Measurements from ENCODE around the gene GABRA5. TPM values are rescaled to one million over a fixed set of nuclear protein-coding genes. Genes with fewer than 3 reads are reported as not detected.

GABRA5 gene
- total and polyA plus RNA-seq, 5 experiments from 2014 or later, result not detected

DNA sequence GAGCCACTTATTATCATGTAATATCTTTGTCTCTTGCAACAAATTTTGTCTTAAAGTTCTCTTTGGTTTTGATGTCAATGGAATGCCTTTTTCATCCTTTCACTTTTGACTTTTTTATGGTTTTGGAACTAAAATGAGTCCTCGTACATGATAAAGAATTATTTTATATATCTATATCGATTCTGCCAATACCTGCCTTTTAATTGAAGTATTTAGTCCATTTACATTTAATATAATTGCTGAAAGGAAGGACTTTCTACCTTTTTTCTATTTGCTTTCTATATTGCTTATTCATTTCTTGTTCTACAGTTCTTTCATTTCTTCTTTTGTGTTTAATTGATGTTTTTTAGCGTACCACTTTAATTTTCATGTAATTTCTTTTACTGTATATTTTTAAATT is 32.8 kb downstream of the GABRA5 start:
- POLR2A ChIA-PET, result no interaction called here
- peaks cover 0 to 2% (median 0%) of the 10 kb centered on the region in 4 donors for H3K4me1 Mint-ChIP-seq

DNA sequence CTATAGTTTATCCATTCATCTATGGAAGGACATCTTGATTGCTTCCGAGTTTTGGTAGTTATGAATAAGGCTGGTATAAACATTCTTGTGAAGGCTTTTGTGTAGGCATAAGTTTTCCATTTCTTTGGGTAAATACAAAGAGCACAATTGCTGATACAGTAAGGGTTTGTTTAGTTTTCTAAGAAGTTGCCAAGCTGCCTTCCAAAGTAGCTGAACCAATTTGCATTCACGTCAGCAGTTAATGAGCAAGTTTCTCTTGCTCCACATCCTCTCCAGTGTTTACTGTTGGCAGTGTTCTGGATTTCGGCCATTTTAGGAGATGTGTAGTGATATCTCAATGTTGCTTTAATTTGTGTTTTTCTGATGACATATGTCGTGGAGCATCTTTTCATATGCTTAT is 34.2 kb downstream of the GABRA5 start:
- DNase-seq, result no peak
- no peaks in the 10 kb centered on the region for H3K4me1 Mint-ChIP-seq
- POLR2A ChIA-PET, result no interaction called here
- no peaks in the 10 kb centered on the region for H3K27me3 Mint-ChIP-seq
- H3K9me3 Mint-ChIP-seq, result peaks cover 12 to 60% (median 39%) of the 10 kb centered on the region in 9 donors
- no peak overlapping the region for H3K4me3 Mint-ChIP-seq
- H3K27ac Mint-ChIP-seq, result no peak overlapping the region
- peaks cover 0 to 21% (median 0%) of the 10 kb centered on the region in 3 donors for H3K36me3 Mint-ChIP-seq
- no peak for ATAC-seq

More for the DNA sequence above, 32.8 kb downstream of the GABRA5 start:
- peaks cover 0 to 9% (median 0%) of the 10 kb centered on the region in 3 donors for H3K36me3 Mint-ChIP-seq
- no peak overlapping the region for H3K27ac Mint-ChIP-seq
- peaks cover 0 to 5% (median 0%) of the 10 kb centered on the region in 5 donors for H3K27me3 Mint-ChIP-seq
- H3K9me3 Mint-ChIP-seq, result peaks cover 6 to 49% (median 28%) of the 10 kb centered on the region in 9 donors
- H3K4me3 Mint-ChIP-seq, result no peak overlapping the region
- ATAC-seq (no peak), DNase-seq (no peak)

DNA sequence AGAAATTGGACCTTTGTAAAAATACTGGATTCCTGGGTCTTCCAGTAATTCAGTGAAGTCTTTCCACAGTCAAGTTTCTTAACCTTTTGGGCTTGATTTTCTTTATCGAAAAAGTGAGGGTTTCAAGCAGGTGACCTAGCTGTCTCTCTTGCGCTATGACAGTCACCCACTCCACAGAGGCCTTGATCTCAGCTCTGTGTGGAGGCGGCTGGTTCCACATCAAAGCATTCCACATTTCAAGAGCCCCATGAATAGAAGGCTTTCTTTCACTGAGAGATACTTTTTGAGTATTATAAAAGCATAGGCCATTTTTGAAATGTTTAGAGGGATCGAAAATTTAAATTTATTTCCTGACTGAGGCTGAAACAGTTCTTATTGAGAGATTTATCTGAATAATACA is 43.9 kb downstream of the GABRA5 start:
- H3K36me3 Mint-ChIP-seq, result peaks cover 0 to 9% (median 0%) of the 10 kb centered on the region in 3 donors
- H3K27ac Mint-ChIP-seq, result no peak overlapping the region
- ATAC-seq (no peak), DNase-seq (no peak)
- H3K4me1 Mint-ChIP-seq, result no peaks in the 10 kb centered on the region
- peaks cover 7 to 31% (median 18%) of the 10 kb centered on the region in 9 donors for H3K9me3 Mint-ChIP-seq
- H3K27me3 Mint-ChIP-seq, result peaks cover 0 to 4% (median 0%) of the 10 kb centered on the region in 5 donors
- POLR2A ChIA-PET, result no interaction called here
- H3K4me3 Mint-ChIP-seq, result no peak overlapping the region

DNA sequence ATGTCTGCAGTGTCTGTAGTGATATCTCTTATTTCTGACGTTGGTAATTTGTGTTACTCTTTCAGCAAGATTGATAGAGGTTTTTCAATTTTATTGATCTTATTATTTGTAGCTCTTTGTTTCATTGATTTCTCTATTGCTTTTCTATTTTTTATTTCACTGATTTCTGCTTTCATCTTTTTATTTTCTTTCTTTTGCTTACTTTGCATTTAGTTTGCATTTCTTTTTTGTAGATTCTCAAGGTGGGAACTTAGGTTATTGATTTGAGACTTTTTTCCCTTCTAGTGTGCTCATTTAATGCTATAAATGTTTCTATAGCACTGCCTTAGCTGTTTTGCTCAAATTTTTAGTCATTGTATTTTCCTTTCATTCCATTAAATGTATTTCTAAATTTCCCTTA is 54.6 kb downstream of the GABRA5 start:
- Mint-ChIP-seq H3K27ac (no peak overlapping the region), H3K27me3 (no peaks in the 10 kb centered on the region), H3K4me1 (no peaks in the 10 kb centered on the region), H3K9me3 (peaks cover 0 to 23% (median 9%) of the 10 kb centered on the region in 9 donors), H3K4me3 (no peak overlapping the region), H3K36me3 (no peaks in the 10 kb centered on the region)
- ATAC-seq, result no peak
- DNase-seq, result no peak
- POLR2A ChIA-PET, result no interaction called here

DNA sequence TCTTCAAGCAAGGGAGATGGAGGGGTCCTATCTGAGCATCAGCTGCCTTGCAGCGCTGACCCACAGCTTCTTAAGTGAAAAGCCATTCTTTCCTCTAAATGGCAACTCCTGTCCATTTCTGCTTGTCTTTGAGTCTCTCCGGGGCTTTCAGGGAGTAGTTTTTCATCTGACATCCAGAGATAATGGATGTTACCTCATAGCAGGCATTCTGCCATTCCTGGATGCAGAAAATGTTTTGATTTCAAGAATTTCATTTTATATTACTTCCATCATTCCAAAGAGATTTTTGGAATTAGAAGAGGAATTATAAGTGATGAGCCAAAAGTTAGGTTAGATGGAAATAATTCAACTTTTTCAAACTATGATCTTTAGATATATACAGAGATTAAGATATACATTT is 59.2 kb downstream of the GABRA5 start:
- POLR2A ChIA-PET, result no interaction called here

GRCh38 chr15:26928051-26928450 is 61.2 kb downstream of the GABRA5 start:
- DNase-seq (no peak), ATAC-seq (no peak)
- Mint-ChIP-seq H3K36me3 (no peaks in the 10 kb centered on the region), H3K9me3 (peaks cover 0 to 15% (median 2%) of the 10 kb centered on the region in 9 donors), H3K27ac (peak overlapping the region in 1 of 10 donors; percentile 77), H3K4me3 (no peak overlapping the region), H3K27me3 (peaks cover 0 to 2% (median 0%) of the 10 kb centered on the region in 5 donors), H3K4me1 (no peaks in the 10 kb centered on the region)
- POLR2A ChIA-PET, result no interaction called here

More for the DNA sequence above, 59.2 kb downstream of the GABRA5 start:
- Mint-ChIP-seq H3K4me1 (no peaks in the 10 kb centered on the region), H3K4me3 (no peak overlapping the region), H3K36me3 (no peaks in the 10 kb centered on the region), H3K27ac (no peak overlapping the region), H3K27me3 (peaks cover 0 to 2% (median 0%) of the 10 kb centered on the region in 5 donors), H3K9me3 (peaks cover 0 to 12% (median 4%) of the 10 kb centered on the region in 9 donors)
- DNase-seq (no peak), ATAC-seq (no peak)

- peaks cover 0 to 16% (median 6%) of the 10 kb centered on the region in 9 donors for H3K9me3 Mint-ChIP-seq
- ATAC-seq (no peak), DNase-seq (no peak)
- POLR2A ChIA-PET, result no interaction called here
- no peak overlapping the region for H3K4me3 Mint-ChIP-seq
- peaks cover 0 to 2% (median 0%) of the 10 kb centered on the region in 5 donors for H3K27me3 Mint-ChIP-seq
- no peak overlapping the region for H3K27ac Mint-ChIP-seq
- no peaks in the 10 kb centered on the region for H3K36me3 Mint-ChIP-seq
- H3K4me1 Mint-ChIP-seq, result no peaks in the 10 kb centered on the region
These were observed 62.7 kb downstream of the GABRA5 start for GRCh38 chr15:26929588-26929987.

DNA sequence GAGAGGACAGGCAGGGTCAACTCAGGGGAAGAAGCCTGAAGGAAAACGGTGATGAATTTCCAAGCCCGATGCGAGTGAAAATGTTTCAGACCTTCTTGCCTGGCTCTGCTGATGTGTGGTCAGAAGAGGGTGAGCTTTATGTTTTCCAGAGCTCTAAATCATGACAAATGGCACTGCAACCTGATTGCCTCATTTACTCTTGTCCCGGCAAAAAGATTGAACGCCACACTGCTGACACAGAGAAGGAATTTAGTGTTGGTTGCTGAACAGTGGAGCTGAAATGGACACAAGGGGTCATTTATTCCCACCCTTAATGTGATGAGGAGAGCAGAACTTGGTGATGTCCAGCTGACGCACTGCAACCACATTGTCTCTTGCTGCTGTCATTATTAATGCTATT is 68.0 kb downstream of the GABRA5 start:
- Mint-ChIP-seq H3K27me3 (peaks cover 0 to 9% (median 2%) of the 10 kb centered on the region in 5 donors), H3K4me3 (no peak overlapping the region), H3K4me1 (no peaks in the 10 kb centered on the region), H3K36me3 (no peaks in the 10 kb centered on the region), H3K9me3 (peaks cover 0 to 19% (median 6%) of the 10 kb centered on the region in 9 donors), H3K27ac (no peak overlapping the region)
- ATAC-seq (no peak), DNase-seq (no peak)
- POLR2A ChIA-PET, result no interaction called here

DNA sequence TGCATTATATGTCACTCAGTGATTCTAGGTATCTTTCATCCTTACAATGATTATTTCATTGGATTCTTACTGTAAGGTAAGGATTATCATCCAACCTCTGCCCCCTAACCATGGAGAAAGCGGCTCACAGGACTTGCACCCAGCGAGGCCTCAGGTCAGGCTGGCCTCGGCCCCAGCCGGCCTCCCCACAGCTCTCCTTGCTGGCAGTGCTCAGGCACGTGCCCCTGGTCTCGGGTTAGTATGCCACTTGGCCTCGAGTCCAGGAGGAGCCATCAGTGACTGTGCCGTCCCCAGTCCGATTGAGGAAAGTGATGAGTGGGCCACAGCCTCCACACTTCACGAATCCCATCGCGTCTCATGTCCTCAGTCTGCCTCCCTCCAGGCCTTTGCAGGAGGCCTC is 68.5 kb downstream of the GABRA5 start:
- peaks cover 0 to 9% (median under 1%) of the 10 kb centered on the region in 5 donors for H3K27me3 Mint-ChIP-seq
- POLR2A ChIA-PET, result no interaction called here
- no peaks in the 10 kb centered on the region for H3K36me3 Mint-ChIP-seq
- no peaks in the 10 kb centered on the region for H3K4me1 Mint-ChIP-seq
- H3K9me3 Mint-ChIP-seq, result peaks cover 0 to 19% (median 6%) of the 10 kb centered on the region in 9 donors
- H3K4me3 Mint-ChIP-seq, result no peak overlapping the region
- DNase-seq (no peak), ATAC-seq (no peak)
- no peak overlapping the region for H3K27ac Mint-ChIP-seq

DNA sequence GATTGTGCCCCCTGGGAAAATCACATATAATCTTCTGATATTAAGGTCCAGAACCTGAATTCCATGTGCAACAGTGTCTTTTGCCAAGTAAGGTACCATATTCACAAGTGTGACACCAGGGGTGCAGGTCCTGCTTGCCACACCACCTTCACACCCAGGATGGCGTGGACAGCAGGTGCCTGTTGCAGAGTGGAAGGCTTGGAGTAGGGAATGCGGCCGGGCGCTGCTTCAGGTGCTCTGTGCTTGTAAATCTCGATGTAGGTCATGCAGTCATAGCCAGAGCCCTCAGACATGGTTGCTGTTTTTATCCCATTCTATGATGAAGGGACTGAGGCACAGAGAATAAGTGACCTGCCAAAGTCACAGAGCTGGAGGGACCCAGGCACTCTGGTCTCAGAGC is 69.6 kb downstream of the GABRA5 start:
- Mint-ChIP-seq H3K9me3 (peaks cover 0 to 18% (median 6%) of the 10 kb centered on the region in 9 donors), H3K27ac (no peak overlapping the region), H3K4me1 (no peaks in the 10 kb centered on the region), H3K36me3 (no peaks in the 10 kb centered on the region), H3K4me3 (no peak overlapping the region), H3K27me3 (peaks cover 0 to 9% (median 0%) of the 10 kb centered on the region in 5 donors)
- POLR2A ChIA-PET, result no interaction called here
- ATAC-seq (no peak), DNase-seq (no peak)

DNA sequence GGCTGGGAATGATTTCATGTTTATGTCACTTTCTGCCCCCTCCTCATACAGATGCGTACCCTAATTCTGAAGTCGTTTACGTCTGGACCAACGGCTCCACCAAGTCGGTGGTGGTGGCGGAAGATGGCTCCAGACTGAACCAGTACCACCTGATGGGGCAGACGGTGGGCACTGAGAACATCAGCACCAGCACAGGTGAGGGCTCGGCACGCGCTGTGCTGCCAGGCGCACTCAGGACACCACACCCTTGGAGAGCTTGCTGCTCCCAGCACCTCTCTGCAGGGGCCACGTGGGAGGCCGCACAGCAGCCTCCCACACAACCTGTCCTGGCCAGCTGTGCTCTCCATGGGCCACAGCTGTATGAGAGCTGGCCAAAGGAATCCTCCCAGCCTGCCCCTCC is 70.3 kb downstream of the GABRA5 start:
- POLR2A ChIA-PET, result no interaction called here
- H3K36me3 Mint-ChIP-seq, result no peaks in the 10 kb centered on the region
- H3K4me1 Mint-ChIP-seq, result no peaks in the 10 kb centered on the region
- peaks cover 0 to 9% (median 0%) of the 10 kb centered on the region in 5 donors for H3K27me3 Mint-ChIP-seq
- no peak overlapping the region for H3K27ac Mint-ChIP-seq
- DNase-seq (no peak), ATAC-seq (no peak)
- H3K4me3 Mint-ChIP-seq, result no peak overlapping the region
- peaks cover 0 to 18% (median 4%) of the 10 kb centered on the region in 9 donors for H3K9me3 Mint-ChIP-seq

- Mint-ChIP-seq H3K36me3 (no peaks in the 10 kb centered on the region), H3K27ac (no peak overlapping the region), H3K9me3 (peaks cover 0 to 22% (median 2%) of the 10 kb centered on the region in 9 donors), H3K4me3 (no peak overlapping the region), H3K27me3 (peaks cover 0 to 9% (median 0%) of the 10 kb centered on the region in 5 donors), H3K4me1 (no peaks in the 10 kb centered on the region)
- no peak for ATAC-seq
- POLR2A ChIA-PET, result no interaction called here
- no peak for DNase-seq
These were observed 72.5 kb downstream of the GABRA5 start for GRCh38 chr15:26939398-26939797.

GRCh38 chr15:26941489-26941888 is 74.6 kb downstream of the GABRA5 start:
- Mint-ChIP-seq H3K9me3 (peaks cover 0 to 14% (median 2%) of the 10 kb centered on the region in 9 donors), H3K4me1 (no peaks in the 10 kb centered on the region), H3K4me3 (no peak overlapping the region), H3K27me3 (peaks cover 0 to 9% (median 0%) of the 10 kb centered on the region in 5 donors), H3K36me3 (no peaks in the 10 kb centered on the region), H3K27ac (no peak overlapping the region)
- ATAC-seq (no peak), DNase-seq (no peak)
- POLR2A ChIA-PET, result no interaction called here

GRCh38 chr15:26943866-26944265 is 77.0 kb downstream of the GABRA5 start:
- ATAC-seq (no peak), DNase-seq (no peak)
- Mint-ChIP-seq H3K27ac (no peak overlapping the region), H3K27me3 (peaks cover 0 to 9% (median 0%) of the 10 kb centered on the region in 5 donors), H3K4me3 (no peak overlapping the region), H3K36me3 (no peaks in the 10 kb centered on the region), H3K9me3 (peaks cover 0 to 14% (median 2%) of the 10 kb centered on the region in 9 donors), H3K4me1 (no peaks in the 10 kb centered on the region)
- POLR2A ChIA-PET, result no interaction called here
